GM23248 (cell line): ENCODE results near the gene PHF21A.

Experiments
- EZH2 ChIP-seq: fragments of 200-600 bp; sonication (generic); IDR thresholded peaks from 2 replicates; pipeline ENCODE4 v1.6.1; 2018; ENCODE audit warnings: antibody characterized with exemption, mild to moderate bottlenecking; ENCODE audit not compliant: insufficient read depth, poor library complexity, severe bottlenecking
- EZH2phosphoT487 ChIP-seq: fragments of 200-600 bp; sonication (generic); IDR thresholded peaks from 2 replicates; pipeline ENCODE4 v1.6.1; 2018; ENCODE audit warnings: antibody characterized with exemption, moderate library complexity, mild to moderate bottlenecking, low read depth; ENCODE audit not compliant: insufficient read depth

GRCh38 chr11:45918962-45919675 lies 202.1 kb downstream of the PHF21A start:
- TF ChIP-seq EZH2 (no peak), EZH2phosphoT487 (no peak)
